Caco-2 (cell line): ENCODE results near the gene MRPL38. TPM values are rescaled to one million over a fixed set of nuclear protein-coding genes. Genes with fewer than 3 reads are reported as not detected.

Experiments
- BruUV-seq: library from RNA; stranded (reverse); fragments of 400-500 nt; replicated peaks from 2 replicates; lab custom pipeline; 2021; lab: Mats Ljungman, UMichigan
- CTCF ChIA-PET: fragments of 300-600 bp; sonication (Branson Sonifier 250); formaldehyde crosslinking; loops from one replicate; lab custom pipeline; 2022; ENCODE audit warnings: antibody characterized with exemption; lab: Charles Lee
- POLR2A ChIA-PET: fragments of 300-600 bp; sonication (Branson Sonifier 250); formaldehyde crosslinking; loops from one replicate; lab custom pipeline; 2022; ENCODE audit warnings: antibody characterized with exemption; lab: Charles Lee
- DNase-seq, 2 experiments: peaks; one replicate each; pipeline versions ENCODE4 v3.0.0 to v3.0.0-alpha.2; 2020 to 2022
- H3K27me3 ChIP-seq: replicated peaks from 2 replicates; pipeline ENCODE4 v1.6.0; 2011; ENCODE audit warnings: low read length; ENCODE audit not compliant: control insufficient read depth, insufficient read depth
- H3K36me3 ChIP-seq: 2 replicates; pipeline ENCODE4 v1.5.1; 2011; ENCODE audit warnings: low read length; ENCODE audit not compliant: control insufficient read depth, insufficient read depth
- H3K4me1 ChIP-seq: fragments of 250-450 bp; sonication (Bioruptor Pico); 2 replicates; pipeline ENCODE4 v1.5.1; 2020; ENCODE audit warnings: mild to moderate bottlenecking
- H3K4me3 ChIP-seq: 2 replicates; pipeline ENCODE4 v1.5.1; 2011; ENCODE audit warnings: low read depth, mild to moderate bottlenecking, control low read depth, low read length
- H3K9me3 ChIP-seq: fragments of 250-450 bp; sonication (Bioruptor Pico); 2 replicates; pipeline ENCODE4 v1.5.1; 2020; ENCODE audit warnings: mild to moderate bottlenecking, moderate library complexity
- H3K27ac Mint-ChIP-seq: one replicate; pipeline ENCODE4 v1.8.0; 2022; ENCODE audit warnings: mixed read lengths; ENCODE audit not compliant: unreplicated experiment
- H3K27me3 Mint-ChIP-seq: one replicate; pipeline ENCODE4 v1.8.0; 2022; ENCODE audit warnings: mixed read lengths; ENCODE audit not compliant: insufficient read depth, unreplicated experiment
- H3K36me3 Mint-ChIP-seq: one replicate; pipeline ENCODE4 v1.8.0; 2022; ENCODE audit warnings: mild to moderate bottlenecking, mixed read lengths; ENCODE audit not compliant: insufficient read depth, unreplicated experiment
- H3K4me1 Mint-ChIP-seq: one replicate; pipeline ENCODE4 v1.8.0; 2022; ENCODE audit warnings: low read depth, mixed read lengths; ENCODE audit not compliant: unreplicated experiment
- H3K4me3 Mint-ChIP-seq: one replicate; pipeline ENCODE4 v1.8.0; 2022; ENCODE audit warnings: mild to moderate bottlenecking, moderate library complexity, mixed read lengths; ENCODE audit not compliant: unreplicated experiment
- H3K9me3 Mint-ChIP-seq: one replicate; pipeline ENCODE4 v1.8.0; 2022; ENCODE audit warnings: mixed read lengths; ENCODE audit not compliant: unreplicated experiment
- intact Hi-C: fragments of 100-400 bp; cut with micrococcal nuclease; formaldehyde crosslinking; loops from one replicate; pipeline ENCODE4 v1.10.0; 2022; ENCODE audit not compliant: unreplicated experiment
- total RNA-seq: library from RNA; stranded (reverse); gene quantifications from 2 replicates; pipeline ENCODE4 v1.2.3, GENCODE V29; 2022
- TF ChIP-seq, protein P1 (sequence below), 2 experiments: fragments of 200-600 bp in 1 of 2; IDR thresholded peaks; 1 replicate in 1 of 2; 2 replicates in 1 of 2; pipeline versions ENCODE4 v1.5.1 to v1.8.0; 2011 to 2022; ENCODE audit warnings: antibody characterized with exemption in 1 of 2, control low read depth in 1 of 2, inconsistent platforms in 1 of 2, low read depth in 1 of 2, low read length in 1 of 2, mild to moderate bottlenecking in 1 of 2, moderate library complexity in 1 of 2; ENCODE audit not compliant: insufficient read depth in 1 of 2, severe bottlenecking in 1 of 2, unreplicated experiment in 1 of 2

The MRPL38 gene
- total RNA-seq, 1 experiment from 2014 or later, result 163 TPM

GRCh38 chr17:75891605-75892555 lies 12.8 kb downstream of the MRPL38 start:
- H3K36me3 Mint-ChIP-seq, result peaks cover 30% of the 10 kb centered on the region
- peaks cover 16% of the 10 kb centered on the region for H3K4me1 ChIP-seq
- no peak overlapping the region for H3K27ac Mint-ChIP-seq
- BruUV-seq, result no TSS peak
- no peak overlapping the region for H3K4me3 Mint-ChIP-seq
- ChIA-PET POLR2A (no interaction called here), CTCF (no interaction called here)
- TF ChIP-seq, protein P1, sequence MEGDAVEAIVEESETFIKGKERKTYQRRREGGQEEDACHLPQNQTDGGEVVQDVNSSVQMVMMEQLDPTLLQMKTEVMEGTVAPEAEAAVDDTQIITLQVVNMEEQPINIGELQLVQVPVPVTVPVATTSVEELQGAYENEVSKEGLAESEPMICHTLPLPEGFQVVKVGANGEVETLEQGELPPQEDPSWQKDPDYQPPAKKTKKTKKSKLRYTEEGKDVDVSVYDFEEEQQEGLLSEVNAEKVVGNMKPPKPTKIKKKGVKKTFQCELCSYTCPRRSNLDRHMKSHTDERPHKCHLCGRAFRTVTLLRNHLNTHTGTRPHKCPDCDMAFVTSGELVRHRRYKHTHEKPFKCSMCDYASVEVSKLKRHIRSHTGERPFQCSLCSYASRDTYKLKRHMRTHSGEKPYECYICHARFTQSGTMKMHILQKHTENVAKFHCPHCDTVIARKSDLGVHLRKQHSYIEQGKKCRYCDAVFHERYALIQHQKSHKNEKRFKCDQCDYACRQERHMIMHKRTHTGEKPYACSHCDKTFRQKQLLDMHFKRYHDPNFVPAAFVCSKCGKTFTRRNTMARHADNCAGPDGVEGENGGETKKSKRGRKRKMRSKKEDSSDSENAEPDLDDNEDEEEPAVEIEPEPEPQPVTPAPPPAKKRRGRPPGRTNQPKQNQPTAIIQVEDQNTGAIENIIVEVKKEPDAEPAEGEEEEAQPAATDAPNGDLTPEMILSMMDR (IDR thresholded peaks at IDR 0.05; ENCODE audit: insufficient read depth in 1 of 2, low read depth in 1 of 2, low read length in 1 of 2, severe bottlenecking in 1 of 2, unreplicated experiment in 1 of 2), result no peak
- no peaks in the 10 kb centered on the region for H3K9me3 Mint-ChIP-seq
- intact Hi-C loops, result no loop called here
- no peaks in the 10 kb centered on the region for H3K27me3 Mint-ChIP-seq
- peaks cover 19% of the 10 kb centered on the region for H3K4me1 Mint-ChIP-seq
- DNase-seq, result no peak
- no peak overlapping the region for H3K4me3 ChIP-seq
- no peaks in the 10 kb centered on the region for H3K9me3 ChIP-seq
- peaks cover 2% of the 10 kb centered on the region; the same call in 1 of the 2 replicates for H3K36me3 ChIP-seq
- H3K27me3 ChIP-seq, result no peaks in the 10 kb centered on the region

GRCh38 chr17:75891022-75891604 lies 13.6 kb downstream of the MRPL38 start:
- no peaks in the 10 kb centered on the region for H3K9me3 Mint-ChIP-seq
- Histone ChIP-seq H3K4me1 (peaks cover 16% of the 10 kb centered on the region), H3K9me3 (no peaks in the 10 kb centered on the region), H3K27me3 (no peaks in the 10 kb centered on the region), H3K4me3 (no peak overlapping the region), H3K36me3 (peaks cover 2% of the 10 kb centered on the region; the same call in 1 of the 2 replicates)
- DNase-seq, result no peak
- intact Hi-C loops, result no loop called here
- H3K27ac Mint-ChIP-seq, result no peak overlapping the region
- no TSS peak for BruUV-seq
- H3K4me1 Mint-ChIP-seq, result peaks cover 19% of the 10 kb centered on the region
- TF ChIP-seq, protein P1 (IDR thresholded peaks at IDR 0.05; ENCODE audit: insufficient read depth in 1 of 2, low read depth in 1 of 2, low read length in 1 of 2, severe bottlenecking in 1 of 2, unreplicated experiment in 1 of 2), result no peak
- no peaks in the 10 kb centered on the region for H3K27me3 Mint-ChIP-seq
- H3K4me3 Mint-ChIP-seq, result no peak overlapping the region
- ChIA-PET CTCF (no interaction called here), POLR2A (no interaction called here)
- peaks cover 27% of the 10 kb centered on the region for H3K36me3 Mint-ChIP-seq

DNA sequence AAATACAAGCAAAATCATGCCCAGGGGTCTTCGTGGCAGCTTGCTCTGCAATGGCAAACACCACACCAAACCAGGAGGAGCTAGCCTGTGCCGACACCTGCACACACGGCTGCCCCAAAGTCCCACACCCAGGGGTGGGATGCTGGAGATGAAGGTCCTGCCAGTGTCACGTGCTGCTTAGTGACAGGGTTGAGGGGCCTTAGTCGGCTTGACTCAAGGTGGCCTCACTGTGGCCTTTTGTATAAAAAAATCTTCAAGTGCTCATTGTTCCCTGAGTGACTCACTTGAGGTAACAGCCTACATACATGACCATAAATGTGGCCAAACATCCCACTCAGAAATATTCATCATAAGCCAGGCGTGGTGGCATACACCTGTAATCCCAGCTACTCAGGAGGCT lies 15.2 kb downstream of the MRPL38 start:
- intact Hi-C loops, result no loop called here
- Mint-ChIP-seq H3K9me3 (no peaks in the 10 kb centered on the region), H3K4me3 (no peak overlapping the region), H3K27ac (no peak overlapping the region), H3K27me3 (no peaks in the 10 kb centered on the region), H3K4me1 (peaks cover 8% of the 10 kb centered on the region), H3K36me3 (peaks cover 17% of the 10 kb centered on the region)
- TSS peak; percentile 39 for BruUV-seq
- Histone ChIP-seq H3K4me3 (no peak overlapping the region), H3K4me1 (0 out of 2 replicates have a peak, but pooled peaks cover 5% of the 10 kb centered on the region), H3K36me3 (peaks cover 2% of the 10 kb centered on the region; the same call in 1 of the 2 replicates), H3K9me3 (no peaks in the 10 kb centered on the region), H3K27me3 (no peaks in the 10 kb centered on the region)
- ChIA-PET POLR2A (interaction anchor here (0.6 kb wide), 1 partner anchor 196 kb away, joined by 7 read pairs; no protein-coding TSS in a partner anchor), CTCF (interaction anchor here (0.5 to 1.2 kb wide), 2 partner anchors 11 to 14 kb away, joined by 4 to 12 read pairs; partner anchors contain the start of gene TRIM47)
- no peak for DNase-seq
- TF ChIP-seq, protein P1 (IDR thresholded peaks at IDR 0.05; ENCODE audit: insufficient read depth in 1 of 2, low read depth in 1 of 2, low read length in 1 of 2, severe bottlenecking in 1 of 2, unreplicated experiment in 1 of 2), result no peak
